A549 (cell line): ENCODE data around the gene RAP1A. TPM values are rescaled to one million over a fixed set of nuclear protein-coding genes. Genes with fewer than 3 reads are reported as not detected.

ENCODE experiments used
- ATAC-seq, 2 experiments: fragments of 200-7000 bp in 1 of 2; fragments of >200 bp in 1 of 2; cut with Nextera tagmentation in 1 of 2; cut with Tn5 transposase in 1 of 2; 3 replicates each; pipeline versions ENCODE4 v1.8.0 to v1.9.1; 2018 to 2020; ENCODE audit warnings: mild to moderate bottlenecking in 1 of 2, moderate library complexity in 1 of 2
- CTCF ChIA-PET: fragments of 300-600 bp; sonication (Branson Sonifier 250); formaldehyde crosslinking; extraction: SDS; loops from one replicate; lab custom pipeline; 2021; ENCODE audit warnings: antibody characterized with exemption, inconsistent platforms; lab: Yijun Ruan, JAX
- POLR2A ChIA-PET: fragments of 350-600 bp; formaldehyde crosslinking; extraction: SDS; loops from one replicate; lab custom pipeline; 2021; ENCODE audit warnings: antibody characterized with exemption, inconsistent platforms; lab: Yijun Ruan, JAX
- DNase-seq, 2 experiments: peaks; one replicate each; pipeline versions ENCODE4 v3.0.0 to v3.0.0-alpha.2; 2011 to 2016; ENCODE audit warnings: low read depth in 1 of 2, low spot score in 1 of 2
- FAIRE-seq: peaks from 2 replicates; lab custom pipeline; 2011; peaks lifted over from hg19 to GRCh38; lab: Jason Lieb, UNC
- H3K27ac ChIP-seq, 2 experiments: fragments of >200 bp; sonication (Bioruptor Twin); formaldehyde crosslinking; 3 replicates each; pipeline ENCODE4 v1.5.1; 2016 to 2017
- H3K4me1 ChIP-seq: fragments of >200 bp; sonication (Bioruptor Twin); formaldehyde crosslinking; 3 replicates; pipeline ENCODE4 v1.6.1; 2016
- H3K4me2 ChIP-seq: fragments of >200 bp; sonication (Bioruptor Twin); formaldehyde crosslinking; 3 replicates; pipeline ENCODE4 v1.6.1; 2016
- H3K4me3 ChIP-seq: fragments of >200 bp; sonication (Bioruptor Twin); formaldehyde crosslinking; 3 replicates; pipeline ENCODE4 v1.5.1; 2016
- H3K9me3 ChIP-seq: fragments of >200 bp; sonication (Bioruptor Twin); formaldehyde crosslinking; 3 replicates; pipeline ENCODE4 v1.6.1; 2016
- BHLHE40 ChIP-seq: IDR thresholded peaks from 2 replicates; pipeline ENCODE4 v1.6.1; 2012; ENCODE audit warnings: low read depth, low read length, inconsistent platforms
- CBX2 ChIP-seq: fragments of 200-600 bp; sonication (generic); IDR thresholded peaks from 2 replicates; pipeline ENCODE4 v1.6.1; 2016; ENCODE audit warnings: low read depth, mild to moderate bottlenecking, borderline replicate concordance
- CEBPB ChIP-seq, 2 experiments: fragments of >200 bp in 1 of 2; sonication (Bioruptor Twin) in 1 of 2; formaldehyde crosslinking in 1 of 2; IDR thresholded peaks; 2 replicates each; pipeline ENCODE4 v1.6.1; 2012 to 2016
- CHD2 ChIP-seq: fragments of 150-350 bp; IDR thresholded peaks from 2 replicates; pipeline ENCODE4 v1.6.1; 2014; ENCODE audit warnings: low read length; ENCODE audit not compliant: partially characterized antibody
- CHD4 ChIP-seq: fragments of 200-600 bp; sonication (generic); IDR thresholded peaks from 2 replicates; pipeline ENCODE4 v1.6.1; 2016; ENCODE audit warnings: antibody characterized with exemption, mild to moderate bottlenecking, borderline replicate concordance
- FOSL2 ChIP-seq, 2 experiments: fragments of 450-650 bp in 1 of 2; fragments of >200 bp in 1 of 2; sonication (Bioruptor Twin) in 1 of 2; formaldehyde crosslinking; IDR thresholded peaks; 2 replicates each; pipeline versions ENCODE4 v1.5.0 to v1.6.1; 2016 to 2020; ENCODE audit warnings: mild to moderate bottlenecking in 1 of 2, moderate library complexity in 1 of 2
- GATA3 ChIP-seq: IDR thresholded peaks from 2 replicates; pipeline ENCODE4 v1.6.1; 2012; ENCODE audit warnings: borderline replicate concordance
- HOXA7 ChIP-seq: fragments of 250-450 bp; sonication (Bioruptor Pico); IDR thresholded peaks from 2 replicates; pipeline ENCODE4 v1.5.0; 2020; ENCODE audit warnings: mild to moderate bottlenecking, moderate library complexity
- JUN ChIP-seq, 2 experiments: fragments of >200 bp; sonication (Bioruptor Twin); formaldehyde crosslinking; IDR thresholded peaks; 2 replicates in 1 of 2; 3 replicates in 1 of 2; pipeline ENCODE4 v1.6.1; 2016 to 2017
- JUNB ChIP-seq: fragments of >200 bp; sonication (Bioruptor Twin); formaldehyde crosslinking; IDR thresholded peaks from 2 replicates; pipeline ENCODE4 v1.6.1; 2016
- KDM5A ChIP-seq: fragments of 200-600 bp; sonication (generic); IDR thresholded peaks from 2 replicates; pipeline ENCODE4 v1.6.1; 2016; ENCODE audit warnings: antibody characterized with exemption, mild to moderate bottlenecking
- MAZ ChIP-seq: fragments of 150-350 bp; IDR thresholded peaks from 2 replicates; pipeline ENCODE4 v1.6.1; 2014; ENCODE audit warnings: antibody characterized with exemption, low read depth, low read length, borderline replicate concordance
- MYC ChIP-seq: IDR thresholded peaks from 2 replicates; pipeline ENCODE4 v1.6.1; 2012; ENCODE audit warnings: mild to moderate bottlenecking, inconsistent platforms, low read length, improper control_type of control experiment, borderline replicate concordance
- NR3C1 ChIP-seq: fragments of >200 bp; sonication (Bioruptor Twin); formaldehyde crosslinking; IDR thresholded peaks from 3 replicates; pipeline ENCODE4 v1.6.1; 2017
- PHF8 ChIP-seq: fragments of 200-600 bp; sonication (generic); IDR thresholded peaks from 2 replicates; pipeline ENCODE4 v1.6.1; 2016; ENCODE audit warnings: low read depth, mild to moderate bottlenecking, antibody characterized with exemption, moderate library complexity, borderline replicate concordance
- RAD21 ChIP-seq, 2 experiments: fragments of >200 bp in 1 of 2; sonication (Bioruptor Twin) in 1 of 2; formaldehyde crosslinking in 1 of 2; IDR thresholded peaks in 1 of 2; conservative IDR thresholded peaks in 1 of 2; 2 replicates in 1 of 2; 3 replicates in 1 of 2; pipeline ENCODE4 v1.6.1; 2012 to 2018; ENCODE audit warnings: inconsistent platforms in 1 of 2
- RNF2 ChIP-seq: fragments of 200-600 bp; sonication (generic); IDR thresholded peaks from 2 replicates; pipeline ENCODE4 v1.6.1; 2016; ENCODE audit warnings: low read depth, mild to moderate bottlenecking, antibody characterized with exemption, moderate library complexity, borderline replicate concordance
- SMC3 ChIP-seq: fragments of >200 bp; sonication (Bioruptor Twin); formaldehyde crosslinking; IDR thresholded peaks from 3 replicates; pipeline ENCODE4 v1.6.1; 2018; ENCODE audit warnings: inconsistent platforms
- SREBF2 ChIP-seq: fragments of 450-650 bp; IDR thresholded peaks from 2 replicates; pipeline ENCODE4 v1.6.1; 2014; ENCODE audit warnings: mild to moderate bottlenecking, moderate library complexity
- TP53 ChIP-seq: fragments of 250-450 bp; sonication (Bioruptor Pico); IDR thresholded peaks from 2 replicates; pipeline ENCODE4 v1.5.0; 2021; ENCODE audit warnings: mild to moderate bottlenecking, moderate library complexity
- ZC3H11A ChIP-seq: fragments of 450-650 bp; IDR thresholded peaks from 2 replicates; pipeline ENCODE4 v1.6.1; 2014; ENCODE audit warnings: antibody characterized with exemption, mild to moderate bottlenecking
- ZFP36 ChIP-seq: fragments of 450-650 bp; IDR thresholded peaks from 2 replicates; pipeline ENCODE4 v1.6.1; 2014; ENCODE audit warnings: borderline replicate concordance; ENCODE audit not compliant: partially characterized antibody
- WGBS: methylation state at CpG from one replicate; pipeline ENCODE4 v1.1.6; 2017; ENCODE audit errors: missing lambda C conversion rate; 5-methylcytosine and 5-hydroxymethylcytosine counted together
- polyA plus RNA-seq, 4 experiments: library from polyadenylated mRNA; depleted of rRNA in 3 of 4; stranded (reverse); fragments of >200 nt; fragmentation: RNase III in 1 of 4; extraction: RNeasy Plus Mini Kit Qiagen cat#74134 plus additional on column Dnase treatment in 1 of 4; gene quantifications; 2 replicates in 3 of 4; 3 replicates in 1 of 4; pipeline ENCODE4 v1.2.3, GENCODE V29; 2011 to 2017
- TF ChIP-seq, protein P1 (sequence below): fragments of >200 bp; sonication (Bioruptor Twin); formaldehyde crosslinking; IDR thresholded peaks from 3 replicates; pipeline ENCODE4 v1.5.1; 2016
- TF ChIP-seq, protein P2 (sequence below): fragments of 450-650 bp; IDR thresholded peaks from 2 replicates; pipeline ENCODE4 v1.6.1; 2014; ENCODE audit warnings: antibody characterized with exemption
- TF ChIP-seq, protein P3 (sequence below): fragments of 250-450 bp; sonication (Bioruptor Pico); IDR thresholded peaks from 2 replicates; pipeline ENCODE4 v1.5.0; 2021; ENCODE audit warnings: mild to moderate bottlenecking, moderate library complexity, borderline replicate concordance
- TF ChIP-seq, protein P4 (sequence below): IDR thresholded peaks from 2 replicates; pipeline ENCODE4 v1.6.1; 2012; ENCODE audit warnings: low read depth, borderline replicate concordance
- TF ChIP-seq, protein P5 (sequence below): IDR thresholded peaks from 2 replicates; pipeline ENCODE4 v1.6.1; 2012

RAP1A gene
- polyA plus RNA-seq, 2 of the 4 experiments (the other 2 are of a cell fraction) = 37.1 to 39.8 TPM

DNA sequence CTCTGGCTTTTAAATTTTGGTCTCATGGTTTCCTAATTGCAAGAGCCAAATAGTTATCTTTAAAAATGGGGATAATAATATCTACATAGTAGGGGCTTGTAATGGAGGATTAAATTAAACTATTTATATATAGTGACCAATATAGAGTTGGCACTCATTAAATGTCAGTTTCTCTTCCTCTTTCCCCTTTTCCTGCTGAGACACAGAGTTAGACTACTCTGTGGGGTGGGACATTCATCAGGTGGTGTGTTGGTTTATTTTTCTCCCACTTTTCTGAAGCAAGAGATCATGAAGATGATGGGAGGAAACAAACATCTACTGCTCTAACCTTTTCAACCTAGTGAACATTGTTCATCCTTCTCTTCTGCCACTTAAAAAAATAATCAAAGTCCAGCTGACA, 17.3 kb upstream of the RAP1A start (continued):
- TF ChIP-seq RNF2 (no peak), CHD4 (no peak), ZFP36 (no peak), HOXA7 (no peak), JUNB (no peak)
- TF ChIP-seq, protein P1, sequence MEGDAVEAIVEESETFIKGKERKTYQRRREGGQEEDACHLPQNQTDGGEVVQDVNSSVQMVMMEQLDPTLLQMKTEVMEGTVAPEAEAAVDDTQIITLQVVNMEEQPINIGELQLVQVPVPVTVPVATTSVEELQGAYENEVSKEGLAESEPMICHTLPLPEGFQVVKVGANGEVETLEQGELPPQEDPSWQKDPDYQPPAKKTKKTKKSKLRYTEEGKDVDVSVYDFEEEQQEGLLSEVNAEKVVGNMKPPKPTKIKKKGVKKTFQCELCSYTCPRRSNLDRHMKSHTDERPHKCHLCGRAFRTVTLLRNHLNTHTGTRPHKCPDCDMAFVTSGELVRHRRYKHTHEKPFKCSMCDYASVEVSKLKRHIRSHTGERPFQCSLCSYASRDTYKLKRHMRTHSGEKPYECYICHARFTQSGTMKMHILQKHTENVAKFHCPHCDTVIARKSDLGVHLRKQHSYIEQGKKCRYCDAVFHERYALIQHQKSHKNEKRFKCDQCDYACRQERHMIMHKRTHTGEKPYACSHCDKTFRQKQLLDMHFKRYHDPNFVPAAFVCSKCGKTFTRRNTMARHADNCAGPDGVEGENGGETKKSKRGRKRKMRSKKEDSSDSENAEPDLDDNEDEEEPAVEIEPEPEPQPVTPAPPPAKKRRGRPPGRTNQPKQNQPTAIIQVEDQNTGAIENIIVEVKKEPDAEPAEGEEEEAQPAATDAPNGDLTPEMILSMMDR = no peak

DNA sequence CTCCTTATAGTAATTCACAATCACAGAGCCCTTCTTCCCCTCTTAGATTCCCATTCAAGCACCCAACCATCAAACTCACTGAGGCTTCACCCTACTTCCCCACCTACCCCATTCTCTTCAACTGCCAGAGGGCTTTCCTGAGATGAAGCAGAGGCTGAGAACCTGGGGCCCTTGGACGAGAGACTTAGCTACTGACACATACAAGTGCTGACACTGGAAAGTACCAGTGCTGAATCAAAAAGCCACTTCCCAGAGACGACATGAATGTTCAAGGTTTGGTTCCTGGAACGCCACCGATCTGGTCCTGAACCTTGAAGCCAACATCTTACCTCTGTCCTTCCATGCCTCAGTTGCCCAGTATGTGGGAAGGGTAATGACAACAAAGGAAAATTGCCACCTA, 16.6 kb upstream of the RAP1A start:
- no peak overlapping the region for H3K27ac ChIP-seq
- H3K4me1 ChIP-seq = no peaks in the 10 kb centered on the region
- no peak for FAIRE-seq
- POLR2A ChIA-PET = no interaction called here
- 49% methylated on average over 4 of the region's 4 CpGs for WGBS
- TF ChIP-seq SREBF2 = no peak
- TF ChIP-seq RAD21 (conservative IDR thresholded peaks at IDR 0.05 in 1 of 2, IDR thresholded peaks at IDR 0.05 in 1 of 2) = no peak
- TF ChIP-seq NR3C1 = no peak
- TF ChIP-seq RNF2 = no peak
- TF ChIP-seq, protein P2, sequence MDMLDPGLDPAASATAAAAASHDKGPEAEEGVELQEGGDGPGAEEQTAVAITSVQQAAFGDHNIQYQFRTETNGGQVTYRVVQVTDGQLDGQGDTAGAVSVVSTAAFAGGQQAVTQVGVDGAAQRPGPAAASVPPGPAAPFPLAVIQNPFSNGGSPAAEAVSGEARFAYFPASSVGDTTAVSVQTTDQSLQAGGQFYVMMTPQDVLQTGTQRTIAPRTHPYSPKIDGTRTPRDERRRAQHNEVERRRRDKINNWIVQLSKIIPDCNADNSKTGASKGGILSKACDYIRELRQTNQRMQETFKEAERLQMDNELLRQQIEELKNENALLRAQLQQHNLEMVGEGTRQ = no peak
- TF ChIP-seq ZC3H11A = no peak
- no peak for TF ChIP-seq CBX2
- TF ChIP-seq, protein P3, sequence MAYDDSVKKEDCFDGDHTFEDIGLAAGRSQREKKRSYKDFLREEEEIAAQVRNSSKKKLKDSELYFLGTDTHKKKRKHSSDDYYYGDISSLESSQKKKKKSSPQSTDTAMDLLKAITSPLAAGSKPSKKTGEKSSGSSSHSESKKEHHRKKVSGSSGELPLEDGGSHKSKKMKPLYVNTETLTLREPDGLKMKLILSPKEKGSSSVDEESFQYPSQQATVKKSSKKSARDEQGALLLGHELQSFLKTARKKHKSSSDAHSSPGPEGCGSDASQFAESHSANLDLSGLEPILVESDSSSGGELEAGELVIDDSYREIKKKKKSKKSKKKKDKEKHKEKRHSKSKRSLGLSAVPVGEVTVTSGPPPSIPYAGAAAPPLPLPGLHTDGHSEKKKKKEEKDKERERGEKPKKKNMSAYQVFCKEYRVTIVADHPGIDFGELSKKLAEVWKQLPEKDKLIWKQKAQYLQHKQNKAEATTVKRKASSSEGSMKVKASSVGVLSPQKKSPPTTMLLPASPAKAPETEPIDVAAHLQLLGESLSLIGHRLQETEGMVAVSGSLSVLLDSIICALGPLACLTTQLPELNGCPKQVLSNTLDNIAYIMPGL = no peak
- no peak for TF ChIP-seq PHF8
- TF ChIP-seq HOXA7 = no peak
- no peak for TF ChIP-seq FOSL2 (IDR thresholded peaks at IDR 0.05)
- TF ChIP-seq FOSL2 (CRISPR knock-in tag; IDR thresholded peaks at IDR 0.05) = no peak
- TF ChIP-seq TP53 (CRISPR knock-in tag) = no peak
- ATAC-seq = no peak
- H3K4me2 ChIP-seq = no peak overlapping the region
- CTCF ChIA-PET = interaction anchor here (1.0 kb wide), 1 partner anchor 9 kb away, joined by 4 read pairs; no protein-coding TSS in a partner anchor
- H3K4me3 ChIP-seq = no peak overlapping the region
- no peak for DNase-seq
- H3K9me3 ChIP-seq = no peaks in the 10 kb centered on the region

DNA sequence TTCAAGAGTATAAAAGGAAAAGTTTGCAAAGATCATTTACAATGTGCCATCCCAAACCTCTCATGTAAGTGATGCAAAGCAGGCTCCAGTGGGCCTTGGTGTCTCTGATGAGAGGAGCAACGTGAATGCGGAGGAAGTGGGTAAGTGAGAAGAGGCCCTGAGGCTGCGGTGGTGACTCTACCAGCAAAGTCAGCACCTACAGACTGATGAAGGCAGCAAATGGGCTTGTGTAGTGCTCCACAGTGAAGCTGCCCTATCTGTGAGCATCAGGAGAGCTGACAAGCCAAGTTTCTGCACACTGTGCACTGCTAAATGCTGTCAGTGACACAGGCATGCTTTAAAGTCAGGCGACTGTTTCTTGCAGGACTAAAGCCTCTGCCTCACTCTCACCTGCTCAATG, 15.6 kb upstream of the RAP1A start:
- no peak for ATAC-seq
- Histone ChIP-seq H3K4me3 (no peak overlapping the region), H3K9me3 (no peaks in the 10 kb centered on the region), H3K4me2 (no peak overlapping the region), H3K4me1 (no peaks in the 10 kb centered on the region), H3K27ac (no peak overlapping the region)
- no peak for TF ChIP-seq KDM5A
- DNase-seq = no peak
- POLR2A ChIA-PET = no interaction called here
- 70% methylated on average over 4 of the region's 4 CpGs for WGBS
- FAIRE-seq = no peak
- CTCF ChIA-PET = no interaction called here

DNA sequence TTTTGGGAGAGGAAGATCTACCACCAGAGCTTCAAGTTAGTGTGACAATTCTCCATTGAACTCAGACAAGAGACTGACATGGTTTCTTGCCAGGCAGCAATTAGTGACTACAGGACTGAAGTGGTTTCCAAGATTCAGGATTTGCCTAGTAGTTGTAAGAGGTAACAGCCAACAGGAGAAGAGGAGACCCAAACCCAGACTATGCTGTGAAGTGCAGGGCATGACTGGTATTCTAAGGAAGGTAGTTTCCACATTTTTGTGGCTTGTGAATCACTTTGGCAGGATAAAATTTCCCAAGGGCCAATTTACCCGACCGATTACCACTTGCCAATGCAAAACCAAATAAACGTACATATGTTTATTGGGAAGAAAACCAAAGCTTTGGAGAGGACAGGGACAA, 14.7 kb upstream of the RAP1A start:
- FAIRE-seq (no peak), ATAC-seq (no peak), DNase-seq (no peak)
- no peak overlapping the region for H3K4me3 ChIP-seq
- H3K27ac ChIP-seq = no peak overlapping the region
- POLR2A ChIA-PET = no interaction called here
- CTCF ChIA-PET = interaction anchor here (2.8 kb wide), 1 partner anchor 97 kb away, joined by 6 read pairs; no protein-coding TSS in a partner anchor
- WGBS = 57% methylated on average over 3 of the region's 3 CpGs
- no peaks in the 10 kb centered on the region for H3K9me3 ChIP-seq
- H3K4me1 ChIP-seq = no peaks in the 10 kb centered on the region
- H3K4me2 ChIP-seq = no peak overlapping the region
- TF ChIP-seq, protein P4, sequence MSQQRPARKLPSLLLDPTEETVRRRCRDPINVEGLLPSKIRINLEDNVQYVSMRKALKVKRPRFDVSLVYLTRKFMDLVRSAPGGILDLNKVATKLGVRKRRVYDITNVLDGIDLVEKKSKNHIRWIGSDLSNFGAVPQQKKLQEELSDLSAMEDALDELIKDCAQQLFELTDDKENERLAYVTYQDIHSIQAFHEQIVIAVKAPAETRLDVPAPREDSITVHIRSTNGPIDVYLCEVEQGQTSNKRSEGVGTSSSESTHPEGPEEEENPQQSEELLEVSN = no peak
- TF ChIP-seq ZFP36 (no peak), MAZ (no peak), BHLHE40 (no peak), NR3C1 (no peak), JUN (IDR thresholded peaks at IDR 0.05) (no peak), RAD21 (conservative IDR thresholded peaks at IDR 0.05 in 1 of 2, IDR thresholded peaks at IDR 0.05 in 1 of 2) (no peak), GATA3 (no peak), FOSL2 (IDR thresholded peaks at IDR 0.05) (no peak), FOSL2 (CRISPR knock-in tag; IDR thresholded peaks at IDR 0.05) (no peak), MYC (no peak), CHD2 (no peak), CEBPB (IDR thresholded peaks at IDR 0.05) (no peak), SMC3 (no peak), JUNB (no peak)
- TF ChIP-seq, protein P5, sequence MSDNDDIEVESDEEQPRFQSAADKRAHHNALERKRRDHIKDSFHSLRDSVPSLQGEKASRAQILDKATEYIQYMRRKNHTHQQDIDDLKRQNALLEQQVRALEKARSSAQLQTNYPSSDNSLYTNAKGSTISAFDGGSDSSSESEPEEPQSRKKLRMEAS = no peak
